NCI-H2029 treated with DMSO at 0.1 percent for 48 hours (cell line): Measurements from ENCODE around the gene LELP1.
"Not testable (repeated sequence)": the region's sequence is repeated elsewhere in the genome, so short reads cannot be mapped to it uniquely, and the experiment has no call there.

ENCODE experiments used
- DNase-seq: peaks from one replicate; lab custom pipeline; 2025; lab: John Stamatoyannopoulos, UW

LELP1 gene

DNA sequence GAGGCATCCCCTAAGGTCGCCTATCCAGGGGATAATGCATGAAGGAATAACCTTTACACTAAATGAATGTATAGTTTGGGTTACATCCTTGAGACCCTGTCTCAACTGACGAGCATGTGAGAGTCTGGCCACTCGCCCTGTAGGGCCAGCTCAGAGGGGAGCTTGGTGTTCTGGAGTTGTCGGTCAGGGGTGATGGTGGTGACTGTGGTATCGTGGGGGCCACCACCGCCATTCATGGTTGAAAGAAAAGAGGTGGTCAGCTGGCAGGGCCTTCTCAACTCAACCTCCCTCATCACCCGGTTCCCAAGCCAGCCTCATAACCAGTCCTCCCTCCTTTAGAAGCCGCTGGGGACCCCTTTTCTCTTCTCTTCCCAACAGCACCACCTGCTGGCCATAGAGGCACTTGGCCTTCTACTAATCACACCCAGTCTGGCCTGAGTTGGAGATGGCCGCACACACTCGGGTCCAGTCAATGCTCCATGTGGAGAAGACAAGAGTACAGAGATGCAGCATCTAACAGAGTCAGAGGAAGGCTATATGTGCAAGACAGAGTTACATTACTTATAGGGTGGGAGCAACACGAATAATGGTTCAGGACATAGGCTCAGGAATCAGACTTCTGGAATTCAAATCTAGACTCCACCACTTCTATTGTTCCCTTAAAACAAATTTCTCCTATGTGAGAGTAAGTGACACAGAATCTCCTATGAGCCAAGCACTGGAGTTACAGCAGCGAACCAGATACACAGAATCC is 26.0 kb downstream of the LELP1 start:
- DNase-seq, result not testable (repeated sequence)

DNA sequence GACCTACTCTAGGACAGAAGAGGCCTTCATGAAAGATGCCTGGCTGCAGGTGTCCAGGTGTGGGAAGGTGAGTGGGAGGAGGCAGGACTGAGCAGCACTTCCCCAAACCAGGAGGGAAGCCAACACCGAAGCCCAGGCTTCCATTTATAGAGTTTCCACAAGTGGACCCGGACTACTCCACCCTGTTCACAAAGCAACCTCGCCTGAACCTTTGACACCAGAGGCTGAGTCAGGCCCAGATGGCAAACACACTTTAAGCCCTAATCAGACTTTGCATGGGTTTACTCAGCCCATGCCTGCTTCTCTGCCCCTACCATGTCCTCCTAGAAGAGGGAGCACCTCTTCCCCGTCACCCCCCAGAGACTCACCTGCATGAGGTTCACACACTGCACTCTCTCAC is 28.1 kb downstream of the LELP1 start:
- DNase-seq, result no peak

DNA sequence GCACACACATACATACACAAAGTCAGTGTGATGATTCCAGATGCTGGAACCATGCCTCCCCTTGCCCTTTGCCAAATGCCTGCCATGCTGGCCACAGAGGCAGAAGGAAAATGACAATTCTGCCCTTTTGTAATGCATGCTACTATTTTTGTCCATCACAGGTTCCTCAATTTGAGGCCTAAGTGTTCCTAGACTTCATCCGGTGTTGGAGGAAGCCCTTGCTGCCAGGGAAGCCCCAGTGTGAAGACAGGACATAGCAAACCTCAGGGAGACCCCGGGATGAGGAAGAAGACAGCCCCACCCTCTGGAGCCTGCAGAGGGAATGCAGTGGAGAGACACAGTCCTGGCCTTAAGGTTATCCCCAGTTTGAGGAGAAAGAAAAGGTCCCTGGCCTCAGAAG is 28.6 kb downstream of the LELP1 start:
- DNase-seq, result no peak

- DNase-seq, result no peak
Observed at GRCh38 chr1:153232553-153232952, 29.3 kb downstream of the LELP1 start.

- DNase-seq, result no peak
Observed at GRCh38 chr1:153233448-153233847, 30.2 kb downstream of the LELP1 start.

- DNase-seq, result no peak
Observed at GRCh38 chr1:153238527-153238926, 35.3 kb downstream of the LELP1 start.

GRCh38 chr1:153242160-153242559 is 38.9 kb downstream of the LELP1 start:
- DNase-seq, result no peak

DNA sequence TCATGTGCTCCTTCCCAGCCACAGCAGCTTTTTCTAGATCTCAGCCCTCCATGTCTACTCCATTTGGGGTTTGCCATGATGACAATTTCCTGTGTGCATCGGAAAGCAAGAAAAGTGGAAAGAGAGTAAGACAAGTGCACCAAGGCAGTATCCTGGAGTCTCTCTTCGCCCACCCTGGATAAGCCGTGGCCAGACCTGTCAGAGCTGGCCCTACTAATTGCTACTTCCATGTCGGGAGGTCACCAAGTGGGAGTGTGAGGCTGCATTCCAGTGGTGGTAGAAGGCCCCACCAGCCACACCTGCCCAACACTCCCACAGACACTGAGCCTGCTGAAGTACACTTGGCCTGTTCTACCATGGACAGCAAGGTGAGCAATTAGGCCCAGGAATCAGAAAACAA is 42.2 kb downstream of the LELP1 start:
- no peak for DNase-seq

DNA sequence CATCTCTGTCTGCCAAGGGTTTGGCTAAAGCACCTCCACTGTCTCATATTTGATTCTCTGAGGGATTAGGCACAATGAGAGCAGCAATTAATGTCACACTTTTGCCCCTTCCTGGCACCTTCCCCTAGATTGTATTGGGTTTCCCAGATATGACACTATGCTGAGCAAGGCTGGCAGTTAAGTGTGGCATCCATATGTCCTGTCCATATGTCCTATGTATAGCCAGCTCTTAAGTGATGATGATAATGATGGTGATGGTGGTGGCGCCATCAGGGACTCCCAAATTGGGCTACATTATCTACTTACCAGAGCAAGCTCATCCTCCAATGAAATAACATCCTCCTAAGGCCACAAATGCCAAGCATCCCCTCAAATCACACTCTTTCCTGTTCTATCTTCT is 42.8 kb downstream of the LELP1 start:
- DNase-seq, result no peak

DNA sequence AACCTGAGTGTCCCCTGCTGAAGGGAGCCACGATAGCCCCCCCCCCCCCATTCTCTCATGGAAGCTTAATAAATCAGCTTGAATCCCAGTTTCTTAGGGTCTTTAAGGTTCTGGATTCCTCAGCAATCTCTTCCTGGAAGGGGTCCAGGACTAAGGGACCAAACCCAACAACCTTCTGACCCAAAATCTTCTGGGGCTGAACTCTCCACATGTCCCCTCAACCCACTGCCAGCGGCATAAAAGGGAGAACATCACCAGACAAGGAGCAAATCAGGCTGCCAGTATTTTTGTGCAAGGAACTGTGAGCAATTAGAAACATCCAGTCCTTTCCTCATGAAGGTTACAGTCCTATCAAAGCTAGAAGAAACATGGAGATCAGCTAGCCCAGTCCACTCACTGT is 43.6 kb downstream of the LELP1 start:
- DNase-seq, result no peak

GRCh38 chr1:153248176-153248879 is 45.1 kb downstream of the LELP1 start:
- DNase-seq, result no peak

DNA sequence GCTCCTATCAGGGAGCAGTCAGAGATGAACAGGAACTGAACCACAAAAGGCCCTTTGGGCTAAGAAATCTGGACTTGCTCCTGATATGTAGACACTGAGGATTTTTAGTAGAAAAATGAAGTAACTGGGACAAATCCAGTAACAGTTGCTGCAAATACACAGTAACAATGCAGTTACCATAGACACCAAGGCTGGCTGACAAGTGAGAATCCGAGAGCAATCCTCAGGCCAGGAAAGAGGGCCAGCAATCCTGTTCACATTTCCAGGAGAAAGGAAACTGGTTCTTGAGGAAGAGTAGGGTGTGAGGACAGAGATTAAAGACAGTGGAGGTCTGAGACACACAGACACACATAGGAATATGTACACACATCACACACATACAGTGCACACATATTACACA is 46.9 kb downstream of the LELP1 start:
- no peak for DNase-seq

- no peak for DNase-seq
Observed at GRCh38 chr1:153251087-153251486, 47.9 kb downstream of the LELP1 start.

DNA sequence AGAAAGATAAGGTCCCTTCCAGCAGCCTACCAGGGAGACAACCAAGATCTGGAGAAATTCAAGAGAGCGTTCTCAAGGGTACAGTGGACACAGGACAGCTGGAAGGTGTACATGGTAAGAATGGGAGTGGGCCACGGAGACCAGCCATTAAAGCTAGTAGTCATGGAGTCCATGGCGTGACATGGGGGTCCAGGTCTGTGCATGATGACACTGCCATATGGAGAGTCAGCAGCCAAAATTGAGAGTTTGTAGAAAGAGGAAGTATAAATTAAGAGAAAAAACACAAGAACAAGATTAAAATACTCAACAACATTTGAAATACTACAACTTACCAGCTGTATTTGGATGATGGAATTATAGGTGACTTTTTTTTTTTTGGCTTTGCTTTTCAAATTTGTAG is 48.3 kb downstream of the LELP1 start:
- DNase-seq, result no peak

- DNase-seq, result no peak
Observed at GRCh38 chr1:153251988-153252387, 48.8 kb downstream of the LELP1 start.

DNA sequence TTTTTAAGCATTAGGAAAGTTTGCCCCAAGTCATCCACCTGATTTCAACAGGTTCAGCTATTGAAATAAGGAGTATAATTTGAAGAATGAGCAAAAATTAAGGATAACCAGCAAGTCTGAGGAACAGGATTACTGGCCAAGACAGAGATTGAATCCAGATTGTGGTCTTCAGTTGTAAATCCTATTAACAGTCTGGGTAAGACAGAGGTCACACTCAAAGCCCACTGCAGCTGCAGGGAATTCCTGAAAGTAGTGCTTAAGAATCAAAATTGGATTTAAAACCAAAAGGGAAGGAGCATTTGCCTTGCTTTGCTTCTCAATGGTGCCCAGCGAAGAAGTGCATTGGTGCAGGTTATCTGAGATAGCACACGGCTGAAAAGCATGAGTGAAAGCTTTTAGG is 49.8 kb downstream of the LELP1 start:
- no peak for DNase-seq

- DNase-seq, result no peak
Observed at GRCh38 chr1:153253693-153254092, 50.5 kb downstream of the LELP1 start.
